Parathyroid adenoma (tissue), 2 donors: Measurements from ENCODE around the gene GJA3.

Experiments
- H2AFZ ChIP-seq: fragments of 300-600 bp; sonication (generic); one replicate; pipeline ENCODE4 v1.7.0; 2017; ENCODE audit warnings: antibody characterized with exemption, mild to moderate bottlenecking
- H3K27ac ChIP-seq: fragments of 300-600 bp; sonication (generic); one replicate; pipeline ENCODE4 v1.7.0; 2017
- H3K27me3 ChIP-seq: fragments of 300-600 bp; sonication (generic); one replicate; pipeline ENCODE4 v1.7.0; 2017; ENCODE audit warnings: low read length; ENCODE audit not compliant: control insufficient read depth, insufficient read depth
- H3K36me3 ChIP-seq: fragments of 300-600 bp; sonication (generic); one replicate; pipeline ENCODE4 v1.7.0; 2017; ENCODE audit warnings: low read length; ENCODE audit not compliant: control insufficient read depth, insufficient read depth
- H3K4me1 ChIP-seq: fragments of 300-600 bp; sonication (generic); one replicate; pipeline ENCODE4 v1.7.0; 2017; ENCODE audit warnings: control low read depth
- H3K4me2 ChIP-seq: fragments of 300-600 bp; sonication (generic); one replicate; pipeline ENCODE4 v1.7.0; 2017; ENCODE audit warnings: low read length
- H3K4me3 ChIP-seq: fragments of 300-600 bp; sonication (generic); one replicate; pipeline ENCODE4 v1.7.0; 2017; ENCODE audit warnings: low read depth, low read length
- H3K79me2 ChIP-seq: fragments of 300-600 bp; sonication (generic); one replicate; pipeline ENCODE4 v1.7.0; 2017; ENCODE audit warnings: control low read depth
- H3K9ac ChIP-seq: fragments of 300-600 bp; sonication (generic); one replicate; pipeline ENCODE4 v1.7.0; 2017; ENCODE audit warnings: mild to moderate bottlenecking
- H3K9me3 ChIP-seq: fragments of 300-600 bp; sonication (generic); one replicate; pipeline ENCODE4 v1.7.0; 2017; ENCODE audit warnings: low read length; ENCODE audit not compliant: control insufficient read depth
- CTCF ChIP-seq: fragments of 300-600 bp; sonication (generic); IDR thresholded peaks from one replicate; pipeline ENCODE4 v1.7.0; 2017; ENCODE audit warnings: antibody characterized with exemption, mild to moderate bottlenecking
- donor health status: primary hyperparathyroidism.

Gene GJA3

DNA sequence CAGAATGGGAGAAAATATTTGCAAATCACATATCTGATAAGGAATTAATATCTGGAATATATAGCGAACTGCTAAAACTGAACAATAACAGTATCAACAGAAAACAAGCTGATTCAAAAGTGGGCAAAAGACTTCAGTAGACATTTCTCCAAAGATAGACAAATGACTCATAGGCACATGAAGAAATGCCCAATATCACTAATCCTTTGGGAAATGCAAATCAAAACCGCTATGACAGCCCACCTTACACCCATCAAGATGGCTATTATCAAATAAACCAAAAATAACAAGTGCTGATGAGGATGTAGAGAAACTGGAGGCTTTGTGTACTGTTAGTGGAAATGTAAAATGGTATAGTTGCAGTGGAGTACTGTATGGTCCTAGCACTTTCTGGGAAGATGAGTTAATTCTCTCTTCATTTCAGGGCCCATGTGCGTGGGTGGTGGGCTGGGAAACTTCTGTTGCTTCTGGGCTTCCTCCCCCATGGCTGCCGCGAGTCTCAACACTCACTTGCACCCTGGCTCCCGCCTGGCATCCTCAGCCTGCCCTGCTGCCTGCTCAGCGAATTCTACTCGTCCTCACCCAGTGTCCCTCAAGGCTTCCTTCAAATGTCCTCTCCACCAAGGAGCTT lies 12.4 kb upstream of the GJA3 start:
- H2AFZ ChIP-seq: no peak overlapping the region
- H3K27ac ChIP-seq: no peak overlapping the region
- H3K4me3 ChIP-seq: no peak overlapping the region
- no peaks in the 10 kb centered on the region for H3K79me2 ChIP-seq
- TF ChIP-seq CTCF: no peak
- no peaks in the 10 kb centered on the region for H3K9me3 ChIP-seq
- H3K4me1 ChIP-seq: no peaks in the 10 kb centered on the region
- no peaks in the 10 kb centered on the region for H3K36me3 ChIP-seq
- H3K27me3 ChIP-seq: no peaks in the 10 kb centered on the region
- H3K9ac ChIP-seq: no peak overlapping the region
- no peak overlapping the region for H3K4me2 ChIP-seq

DNA sequence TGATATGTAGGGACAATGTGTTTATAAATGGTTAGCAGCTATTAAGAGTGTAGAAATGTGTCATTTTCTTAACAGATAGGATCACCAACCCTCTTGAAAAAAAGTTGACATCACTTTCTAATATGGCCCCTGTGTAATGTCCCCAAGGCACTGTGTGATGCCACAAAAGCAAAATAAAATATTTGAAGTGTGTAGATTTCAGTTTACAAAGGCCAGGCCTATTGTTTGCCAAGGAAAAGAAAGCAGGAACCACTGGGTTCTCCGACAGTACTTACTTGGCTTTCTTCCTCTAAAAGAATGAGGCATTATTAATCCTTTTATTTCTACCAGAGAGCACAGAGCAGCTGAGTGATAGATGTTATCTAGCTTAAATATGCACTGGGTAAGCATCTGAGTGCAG lies 10.5 kb upstream of the GJA3 start:
- Histone ChIP-seq H3K79me2 (no peaks in the 10 kb centered on the region), H3K9me3 (no peaks in the 10 kb centered on the region), H3K27ac (no peak overlapping the region), H3K36me3 (no peaks in the 10 kb centered on the region), H3K27me3 (no peaks in the 10 kb centered on the region), H2AFZ (no peak overlapping the region), H3K9ac (no peak overlapping the region), H3K4me2 (no peak overlapping the region), H3K4me3 (no peak overlapping the region), H3K4me1 (no peaks in the 10 kb centered on the region)
- no peak for TF ChIP-seq CTCF

DNA sequence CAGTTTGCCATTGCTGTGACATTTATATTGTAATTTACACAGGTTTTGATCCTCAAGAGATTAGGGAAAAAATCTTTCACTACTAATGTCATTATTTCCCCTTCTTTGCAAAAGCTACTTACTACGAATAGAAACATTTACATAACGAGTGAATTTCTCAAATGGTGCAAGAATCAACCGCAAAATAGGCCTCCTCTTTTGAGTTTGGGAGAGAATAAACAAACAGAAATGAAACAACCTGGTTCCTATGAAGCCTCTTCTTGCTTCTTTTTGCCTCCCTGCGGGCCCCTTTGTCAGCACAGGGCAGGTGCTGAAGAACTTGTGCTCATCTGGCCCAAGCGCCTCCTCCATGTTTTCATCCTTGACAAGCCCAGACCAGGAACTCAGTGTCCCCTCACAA lies 10.1 kb upstream of the GJA3 start:
- no peak overlapping the region for H3K9ac ChIP-seq
- H3K79me2 ChIP-seq: no peaks in the 10 kb centered on the region
- H3K4me2 ChIP-seq: no peak overlapping the region
- H3K4me3 ChIP-seq: no peak overlapping the region
- no peaks in the 10 kb centered on the region for H3K36me3 ChIP-seq
- no peak overlapping the region for H3K27ac ChIP-seq
- no peak for TF ChIP-seq CTCF
- H3K4me1 ChIP-seq: no peaks in the 10 kb centered on the region
- no peaks in the 10 kb centered on the region for H3K27me3 ChIP-seq
- H2AFZ ChIP-seq: no peak overlapping the region
- no peaks in the 10 kb centered on the region for H3K9me3 ChIP-seq

- Histone ChIP-seq H3K27ac (no peak overlapping the region), H3K4me1 (no peaks in the 10 kb centered on the region), H3K27me3 (no peaks in the 10 kb centered on the region), H3K79me2 (no peaks in the 10 kb centered on the region), H3K9ac (no peak overlapping the region), H3K9me3 (no peaks in the 10 kb centered on the region), H3K4me3 (no peak overlapping the region), H2AFZ (no peak overlapping the region), H3K4me2 (no peak overlapping the region), H3K36me3 (no peaks in the 10 kb centered on the region)
- TF ChIP-seq CTCF: no peak
Measured at GRCh38 chr13:20168396-20168795, 7.5 kb upstream of the GJA3 start.
